Activated T-cell treated with anti-CD3 and anti-CD28 coated beads for 4 hours (primary cell): Measurements from ENCODE around the gene DCTN3.

Source experiments
- DNase-seq: peaks from one replicate; pipeline ENCODE4 v3.0.0-alpha.2; 2020

DCTN3 gene

GRCh38 chr9:34570809-34571480 is 49.4 kb downstream of the DCTN3 start:
- DNase-seq: no peak

DNA sequence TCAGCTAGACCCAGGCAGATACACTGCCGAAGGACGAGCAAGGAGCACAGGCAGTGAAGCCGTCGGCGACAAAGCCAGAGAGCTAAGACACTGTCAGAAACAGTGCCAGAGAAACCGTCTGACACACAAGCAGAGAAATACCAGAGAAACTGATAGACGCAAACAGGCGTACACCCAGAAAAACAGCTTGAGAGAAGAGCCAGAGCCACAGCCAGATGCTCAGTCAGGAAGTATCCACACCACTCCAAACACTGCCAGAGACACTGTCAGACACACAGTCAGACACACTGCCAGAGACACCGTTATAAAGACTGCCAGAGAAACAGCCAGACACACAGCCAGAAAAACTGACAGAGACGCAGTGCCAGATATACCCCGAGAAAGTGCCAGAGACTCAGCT is 49.9 kb downstream of the DCTN3 start:
- no peak for DNase-seq

DNA sequence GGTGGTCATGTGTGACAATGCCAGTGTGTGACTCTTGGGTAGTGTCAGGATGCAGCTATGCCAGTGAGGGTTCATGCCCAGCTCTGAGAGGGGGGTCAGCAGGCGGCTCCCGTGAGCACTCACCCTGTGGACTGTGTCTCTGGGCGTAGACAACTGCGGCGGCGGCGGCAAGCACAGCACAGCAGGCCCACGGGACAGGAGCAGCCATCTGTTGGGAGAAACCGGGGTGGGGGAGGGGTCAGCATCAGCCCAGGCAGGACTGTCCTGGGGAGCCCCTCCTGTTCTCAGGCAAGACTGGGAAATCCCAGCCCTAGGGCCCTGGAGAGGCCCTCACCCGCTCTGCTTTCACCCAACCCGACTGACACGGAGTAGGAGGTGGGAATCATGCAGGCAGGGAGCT is 51.5 kb downstream of the DCTN3 start:
- no peak for DNase-seq

DNA sequence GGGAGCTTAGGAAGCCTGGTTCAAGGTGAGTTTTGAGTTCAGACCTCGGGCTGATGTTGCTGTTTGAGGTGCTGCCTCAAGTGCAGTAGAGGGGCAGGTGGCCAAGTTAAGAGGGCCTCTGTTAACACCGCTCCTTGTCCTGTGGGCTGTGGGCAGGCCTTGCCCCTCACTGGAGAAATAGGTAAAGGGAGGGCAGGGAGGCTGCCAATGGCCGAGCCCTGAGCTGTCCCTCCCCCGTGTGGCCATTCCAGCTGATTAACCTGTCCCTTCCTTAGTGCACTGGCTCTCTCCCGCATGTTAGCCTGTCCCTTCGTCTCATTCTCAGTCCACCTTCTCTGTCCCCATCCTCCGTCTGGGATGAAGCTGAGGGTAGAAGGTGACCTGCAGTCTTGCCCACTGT is 52.2 kb downstream of the DCTN3 start:
- no peak for DNase-seq

- no peak for DNase-seq
Observed at GRCh38 chr9:34566972-34567371, 53.3 kb downstream of the DCTN3 start.

DNA sequence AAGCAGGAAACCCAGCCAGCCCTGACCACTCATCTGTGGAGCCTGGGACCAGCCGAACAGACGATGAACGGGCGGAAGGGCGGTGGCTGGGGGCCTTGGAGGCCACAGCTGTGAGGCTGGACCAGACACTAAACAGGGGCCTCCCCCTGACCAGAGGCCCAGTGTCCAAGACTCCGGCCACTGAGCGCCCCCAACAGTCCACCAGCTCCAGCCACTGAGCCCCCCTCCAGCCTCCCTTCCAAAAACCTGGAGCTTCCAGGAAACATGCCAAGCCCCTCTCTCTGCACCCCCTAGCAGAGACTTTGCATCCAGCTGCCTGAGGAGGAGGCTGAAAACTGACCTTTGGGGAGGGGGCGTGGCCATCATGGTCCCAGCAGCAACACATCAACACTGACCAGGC is 54.0 kb downstream of the DCTN3 start:
- DNase-seq: no peak

GRCh38 chr9:34565856-34566255 is 54.4 kb downstream of the DCTN3 start:
- no peak for DNase-seq

GRCh38 chr9:34564617-34565016 is 55.7 kb downstream of the DCTN3 start:
- DNase-seq: no peak
